AG08395 (cell line): ENCODE measurements around the gene RPP25L.
A peak's percentile ranks its signal among the peaks of the same experiment; 100 is the strongest.

Source experiments
- DNase-seq: peaks from one replicate; pipeline ENCODE4 v3.0.0; 2012; ENCODE audit warnings: mixed read lengths, low spot score

The RPP25L gene

DNA sequence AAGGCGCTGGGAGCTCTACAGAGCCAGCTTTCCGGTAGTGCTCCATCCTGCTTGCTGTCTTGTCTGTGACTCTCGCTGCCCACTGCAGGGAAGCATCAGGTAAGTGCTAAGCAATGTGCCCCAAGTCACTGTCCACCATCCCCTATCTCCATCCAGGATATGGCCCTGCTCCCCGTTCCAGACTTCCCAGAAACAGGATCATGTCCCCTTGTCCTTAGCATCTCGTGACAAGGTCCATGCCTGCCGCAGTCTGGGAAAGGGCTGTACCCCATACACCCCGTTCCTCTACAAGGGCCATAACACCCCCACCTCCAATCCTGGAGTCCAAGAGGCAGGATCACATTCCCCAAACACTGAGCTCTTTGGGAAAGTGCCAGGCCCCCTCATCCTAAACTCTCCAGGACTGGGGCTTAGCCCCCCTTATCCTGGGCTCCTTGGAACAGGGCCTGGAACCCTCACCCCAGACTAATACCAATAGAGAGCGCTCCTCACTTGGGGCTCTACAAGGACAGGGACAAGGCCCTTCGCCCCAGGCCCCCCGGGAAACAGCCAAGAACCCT, 566 bp downstream of the RPP25L start:
- DNase-seq: no peak

DNA sequence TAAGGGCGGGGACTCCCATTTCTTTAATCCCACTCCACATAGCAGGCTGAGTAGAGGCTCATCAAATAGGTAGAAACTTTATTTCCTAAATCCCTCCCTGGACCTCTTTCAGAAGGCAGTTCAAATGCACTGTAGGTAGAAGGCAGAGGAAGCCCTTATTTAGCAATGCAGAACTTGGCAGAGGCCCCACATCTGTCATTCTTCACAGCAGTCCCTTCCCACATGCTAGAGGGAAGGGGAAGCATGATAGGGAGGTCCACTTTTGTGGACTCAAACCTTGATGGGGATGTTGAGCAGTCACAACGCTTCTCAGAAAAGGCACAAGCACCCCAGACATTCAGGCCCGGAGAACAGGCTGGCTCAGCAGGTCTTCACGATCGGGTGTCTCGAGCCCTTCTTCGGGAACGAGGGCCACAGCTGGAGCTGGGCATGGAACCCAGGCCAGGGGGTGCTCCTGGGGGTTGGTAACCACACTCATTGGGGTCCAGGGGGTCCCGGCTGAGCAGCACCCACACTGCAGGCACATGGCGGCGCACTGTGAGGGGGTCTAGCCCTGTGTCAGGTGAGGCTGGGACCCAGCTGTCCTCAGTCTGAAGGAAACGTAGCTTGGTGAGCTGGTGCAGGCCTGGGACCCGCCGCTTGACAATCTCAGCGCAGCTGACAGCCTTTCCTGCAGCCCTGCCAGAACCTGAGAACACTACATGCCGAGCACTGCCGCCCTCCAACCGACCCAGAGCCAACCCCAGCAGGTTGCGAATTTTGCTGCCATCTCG, 1.3 kb downstream of the RPP25L start:
- DNase-seq: no peak

DNA sequence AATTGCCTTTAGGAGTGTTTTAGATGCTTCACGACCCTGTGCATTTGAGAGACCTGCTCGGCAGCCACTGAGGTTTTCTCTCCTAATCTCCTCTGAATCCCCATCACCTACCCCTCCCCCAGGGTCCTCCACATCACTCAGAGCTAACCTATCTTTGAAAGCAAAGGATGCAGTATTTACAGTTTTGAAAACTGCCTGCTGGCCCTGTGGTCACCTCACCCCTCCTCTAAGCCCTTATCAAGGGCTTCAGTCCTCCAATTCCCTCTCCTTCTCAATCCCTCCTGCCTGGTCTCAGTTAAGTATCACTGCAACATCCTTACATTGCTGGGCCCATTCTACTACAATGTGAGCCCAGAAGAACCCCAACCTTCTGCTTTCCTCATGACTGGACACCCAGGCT, 4.6 kb downstream of the RPP25L start:
- no peak for DNase-seq

DNA sequence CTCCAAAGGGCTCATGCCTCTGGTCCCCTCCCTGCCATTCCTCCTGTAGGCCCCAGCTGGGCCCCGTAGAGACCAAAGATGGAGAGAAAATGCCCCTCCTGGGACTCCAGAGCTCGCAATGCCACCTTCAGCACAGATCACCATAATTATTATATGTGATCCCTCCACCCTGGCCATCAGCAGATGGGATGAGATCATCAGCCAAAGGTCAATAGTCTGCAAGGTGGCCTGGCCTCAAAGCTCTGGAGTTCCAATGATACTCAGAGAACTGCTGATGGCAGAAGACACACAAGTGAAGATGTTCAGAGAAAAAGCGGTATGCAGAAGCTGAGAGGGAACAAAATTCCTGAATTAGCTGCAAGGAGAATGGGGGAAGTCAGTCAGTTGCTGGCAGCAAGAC, 5.0 kb downstream of the RPP25L start:
- no peak for DNase-seq

DNA sequence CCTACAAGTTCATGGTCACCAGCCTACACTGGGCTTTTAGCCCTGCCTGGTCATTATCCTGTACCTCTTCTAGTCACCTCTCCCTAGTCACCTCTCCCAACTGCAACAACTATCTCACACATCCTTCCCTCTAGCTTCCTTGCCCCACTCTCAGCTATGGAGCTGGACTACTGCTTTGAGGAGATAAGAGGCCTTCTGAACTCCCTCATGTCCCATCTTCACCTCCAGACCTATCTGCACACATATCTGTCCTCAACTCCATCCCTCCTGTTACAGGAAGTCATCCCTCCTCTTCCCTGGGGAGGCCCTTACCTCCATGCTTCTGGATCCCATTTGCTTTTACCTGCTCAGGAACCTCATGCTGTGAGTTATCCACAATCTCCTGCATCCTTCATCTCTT, 5.7 kb downstream of the RPP25L start:
- DNase-seq: no peak

DNA sequence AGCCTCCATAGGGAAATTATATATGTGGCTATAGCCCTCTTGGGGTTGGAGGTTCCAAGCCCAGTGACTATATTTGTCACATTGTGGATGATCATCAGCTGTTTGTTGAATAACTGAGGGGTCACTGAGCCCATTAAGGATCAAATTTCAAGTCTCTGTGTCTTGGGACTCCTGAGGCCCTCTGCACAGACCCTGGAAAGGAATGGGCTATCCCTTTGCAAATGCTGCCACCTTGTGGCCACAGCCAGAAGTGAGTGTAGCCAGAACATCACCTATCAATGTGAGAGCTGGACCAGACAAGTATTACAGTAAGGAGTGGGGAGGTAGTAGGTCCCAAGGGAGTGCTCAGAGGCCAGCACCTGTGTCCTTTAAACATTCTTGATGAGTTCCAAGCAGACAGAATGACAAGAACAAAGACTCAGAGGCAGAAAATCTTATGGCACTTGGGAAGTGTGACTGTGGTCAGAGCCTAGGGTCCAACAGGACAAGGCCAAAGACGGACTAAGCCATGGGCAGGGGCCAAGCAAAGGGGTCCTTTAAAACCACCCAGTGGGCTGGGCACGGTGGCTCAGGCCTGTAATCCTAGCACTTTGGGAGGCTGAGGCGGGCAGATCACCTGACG, 8.2 kb downstream of the RPP25L start:
- DNase-seq: peak; percentile 90

DNA sequence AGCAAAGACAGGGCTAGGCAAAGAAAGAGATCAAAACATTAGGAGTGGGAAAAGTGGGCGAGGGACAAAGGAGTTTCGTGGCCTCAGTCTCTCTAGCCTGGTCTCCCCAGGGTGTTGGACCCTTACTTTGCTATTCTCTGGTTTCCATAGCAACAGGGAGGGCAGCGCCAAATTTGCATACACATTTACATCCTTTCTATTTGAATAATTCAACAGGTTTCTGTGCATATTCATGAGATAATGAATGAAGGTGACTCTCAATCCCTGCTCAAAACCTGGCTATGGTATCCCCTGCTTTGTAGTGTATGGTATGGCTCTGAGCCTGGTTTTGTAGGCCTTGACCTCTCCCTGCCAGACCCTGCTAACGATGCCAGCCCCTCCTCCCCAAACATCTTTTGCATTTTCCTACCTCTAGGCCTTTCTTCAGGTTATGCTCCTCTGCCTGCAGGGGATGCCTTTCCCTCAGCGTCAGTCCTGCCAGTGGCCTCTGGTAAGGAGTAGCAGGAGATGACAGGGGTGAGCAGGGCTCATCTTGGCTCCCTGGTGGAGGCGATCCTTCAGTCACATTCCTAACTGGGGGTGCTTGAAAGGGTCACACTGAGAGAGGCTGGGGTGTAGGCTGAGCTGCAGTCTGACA, 9.8 kb downstream of the RPP25L start:
- no peak for DNase-seq

DNA sequence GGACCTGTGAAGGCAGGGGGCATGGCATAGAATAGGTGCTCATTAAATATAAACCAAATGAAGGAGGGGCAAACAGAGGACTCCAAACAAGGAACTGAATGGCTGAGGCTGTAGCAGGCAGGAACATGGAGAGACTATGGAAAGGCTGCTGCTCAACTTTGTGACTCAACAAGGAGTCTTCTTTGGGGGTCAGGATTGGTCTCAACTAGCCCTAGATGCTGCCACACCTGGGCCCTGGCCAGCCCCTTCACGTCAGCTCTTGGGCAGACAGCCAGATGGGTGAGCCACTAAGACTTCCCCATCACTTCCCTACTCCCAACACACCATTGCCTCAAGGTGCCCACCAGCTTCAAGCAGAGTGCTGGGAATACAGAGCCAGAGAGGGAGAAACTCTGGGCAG, 11.0 kb downstream of the RPP25L start:
- DNase-seq: no peak

DNA sequence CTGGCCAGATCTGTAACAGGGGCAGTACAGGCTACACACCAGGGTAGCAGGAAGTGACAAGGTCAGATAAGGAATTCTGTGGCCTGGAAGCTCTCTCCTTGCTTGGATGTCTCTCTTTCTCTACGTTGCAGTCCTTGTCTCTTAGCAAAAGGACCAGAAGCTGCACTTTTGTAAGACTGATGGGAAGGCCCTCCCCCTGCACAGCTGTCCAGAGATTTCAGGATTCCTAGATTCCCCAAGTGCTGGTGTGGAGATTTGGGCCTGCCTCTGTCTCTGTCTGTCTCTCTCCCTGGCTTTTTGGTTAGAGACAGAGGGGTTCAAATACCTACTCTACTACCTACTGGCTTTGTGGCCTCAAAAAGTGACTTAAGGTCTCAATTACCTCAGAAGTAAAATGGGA, 12.4 kb downstream of the RPP25L start:
- DNase-seq: no peak

DNA sequence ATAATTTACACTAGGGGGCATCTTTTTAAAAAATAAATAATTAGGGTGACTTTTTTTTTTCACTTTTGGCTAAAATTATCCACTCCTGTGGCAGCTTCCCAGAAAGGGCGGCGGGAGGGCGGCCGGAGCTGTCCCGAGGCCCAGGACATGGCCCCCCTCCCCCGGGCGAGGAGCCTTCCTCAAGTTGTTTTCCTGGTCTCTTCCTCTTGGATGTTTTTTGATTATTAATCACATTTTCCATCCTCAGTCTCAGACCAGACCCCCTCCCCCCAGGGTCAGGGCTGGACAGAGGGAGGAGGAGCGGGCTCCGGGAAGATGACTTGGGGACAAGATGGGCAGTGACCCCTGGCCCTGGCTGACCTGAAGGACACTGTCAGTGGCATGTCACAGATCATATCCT, 17.7 kb downstream of the RPP25L start:
- no peak for DNase-seq

DNA sequence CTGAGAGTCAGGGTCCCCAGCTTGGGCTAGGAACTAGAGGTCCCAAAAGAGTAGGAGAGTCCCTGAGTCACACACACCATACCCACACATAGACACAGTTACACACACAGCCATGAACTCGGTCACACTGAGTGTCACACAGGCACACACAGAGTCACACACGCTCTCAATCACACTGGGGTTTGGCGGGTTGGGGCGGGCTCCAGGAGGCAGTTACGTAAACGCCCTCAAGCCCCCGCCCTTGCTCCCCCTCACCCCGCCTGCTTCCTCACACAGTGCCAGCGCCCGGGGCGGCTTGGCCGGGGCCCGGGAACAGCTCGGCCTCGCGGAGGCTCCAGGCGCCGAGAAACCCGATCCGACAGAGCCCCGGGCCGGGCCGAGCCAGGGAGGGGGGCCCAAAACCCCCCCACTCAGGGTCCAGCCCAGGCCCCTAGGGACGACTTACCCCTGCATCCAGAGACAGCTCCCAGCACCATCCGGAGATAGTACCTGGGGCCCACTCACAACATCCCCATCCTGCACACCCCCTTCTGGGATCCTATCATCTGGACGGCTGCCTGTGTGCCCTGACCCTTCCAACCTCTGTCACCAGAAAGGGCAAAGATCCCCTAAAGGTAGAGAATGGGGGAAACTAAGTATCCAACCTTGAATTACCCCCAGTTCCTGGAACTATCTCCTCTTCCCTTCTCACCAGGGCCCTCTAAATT, 18.8 kb downstream of the RPP25L start:
- DNase-seq: peak; percentile 38

DNA sequence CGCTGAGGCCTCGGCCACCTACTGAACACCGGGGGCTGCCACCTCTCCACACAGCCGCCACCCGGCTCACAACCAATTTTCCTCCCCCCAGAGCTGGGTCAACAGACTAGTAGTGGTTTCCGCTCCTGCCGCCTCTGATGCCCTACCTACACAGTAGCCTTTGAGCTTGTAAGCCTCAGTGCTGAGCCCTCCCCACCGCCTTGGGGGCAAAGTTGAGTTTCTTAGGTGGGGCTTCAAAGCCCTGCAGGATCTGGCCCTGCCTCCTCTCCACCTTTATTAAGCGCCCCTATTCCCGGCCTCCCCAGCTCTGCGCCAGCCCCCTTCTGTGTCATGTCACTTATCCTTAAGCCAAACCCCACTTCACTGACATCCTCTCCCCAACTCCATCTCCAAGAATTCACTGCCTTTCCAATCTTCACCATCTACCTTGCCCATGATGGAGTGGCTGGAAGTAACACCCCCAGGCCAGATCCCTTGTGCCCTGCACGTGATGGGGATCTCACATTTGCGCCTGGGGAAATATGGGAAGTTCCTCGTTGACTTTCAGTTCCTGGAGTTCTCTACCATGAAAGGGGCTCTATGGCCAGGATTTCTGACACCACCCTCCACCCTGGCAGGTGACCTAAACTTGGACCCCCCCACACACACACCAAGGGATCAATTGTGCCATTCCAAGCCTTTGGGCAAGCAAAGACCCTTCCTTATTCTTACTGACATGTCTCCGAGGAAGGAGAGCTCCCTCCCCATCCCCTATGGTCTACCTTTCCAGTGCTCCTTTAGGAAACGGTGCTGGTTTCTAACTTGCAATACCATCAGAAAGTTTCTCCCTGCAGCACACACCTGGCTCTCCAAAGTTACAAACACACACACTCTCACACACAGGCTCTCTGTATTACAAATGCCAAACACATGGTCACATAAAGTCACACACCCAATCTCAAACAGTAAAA, 19.7 kb downstream of the RPP25L start:
- DNase-seq: no peak

DNA sequence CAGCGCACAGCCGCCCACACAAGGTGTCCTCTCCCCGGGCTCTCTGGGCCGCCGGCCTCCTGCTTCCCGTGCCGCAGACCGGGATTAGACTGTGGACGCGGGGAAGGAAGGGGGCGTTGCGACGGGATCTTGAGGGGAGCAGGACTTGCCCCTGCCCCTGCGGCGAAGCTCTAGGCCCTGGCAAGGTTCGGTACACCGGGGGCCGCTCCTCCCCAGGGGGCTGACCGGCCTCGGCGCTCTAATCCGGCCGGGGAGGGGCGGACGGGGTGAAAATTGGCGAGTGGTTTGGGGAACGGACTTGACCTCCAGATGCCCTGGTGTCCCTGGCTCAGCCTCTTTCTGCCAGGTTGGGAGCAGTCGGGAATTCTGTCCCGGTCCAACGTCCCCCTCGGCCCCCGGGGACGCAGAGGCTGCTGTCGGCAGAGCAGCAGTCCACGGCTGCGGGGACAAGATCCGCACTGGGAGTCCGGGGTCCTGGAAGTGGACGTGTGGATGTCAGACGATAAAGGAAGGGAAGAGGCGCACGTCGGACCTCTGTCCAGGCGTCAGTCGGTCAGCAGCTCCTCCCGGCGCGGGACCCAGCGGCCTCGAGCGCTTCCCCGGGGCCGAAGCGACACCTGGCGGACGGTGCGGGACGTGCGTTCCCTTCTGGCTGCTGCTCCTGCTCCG, 20.5 kb downstream of the RPP25L start:
- peak; percentile 92 for DNase-seq

DNA sequence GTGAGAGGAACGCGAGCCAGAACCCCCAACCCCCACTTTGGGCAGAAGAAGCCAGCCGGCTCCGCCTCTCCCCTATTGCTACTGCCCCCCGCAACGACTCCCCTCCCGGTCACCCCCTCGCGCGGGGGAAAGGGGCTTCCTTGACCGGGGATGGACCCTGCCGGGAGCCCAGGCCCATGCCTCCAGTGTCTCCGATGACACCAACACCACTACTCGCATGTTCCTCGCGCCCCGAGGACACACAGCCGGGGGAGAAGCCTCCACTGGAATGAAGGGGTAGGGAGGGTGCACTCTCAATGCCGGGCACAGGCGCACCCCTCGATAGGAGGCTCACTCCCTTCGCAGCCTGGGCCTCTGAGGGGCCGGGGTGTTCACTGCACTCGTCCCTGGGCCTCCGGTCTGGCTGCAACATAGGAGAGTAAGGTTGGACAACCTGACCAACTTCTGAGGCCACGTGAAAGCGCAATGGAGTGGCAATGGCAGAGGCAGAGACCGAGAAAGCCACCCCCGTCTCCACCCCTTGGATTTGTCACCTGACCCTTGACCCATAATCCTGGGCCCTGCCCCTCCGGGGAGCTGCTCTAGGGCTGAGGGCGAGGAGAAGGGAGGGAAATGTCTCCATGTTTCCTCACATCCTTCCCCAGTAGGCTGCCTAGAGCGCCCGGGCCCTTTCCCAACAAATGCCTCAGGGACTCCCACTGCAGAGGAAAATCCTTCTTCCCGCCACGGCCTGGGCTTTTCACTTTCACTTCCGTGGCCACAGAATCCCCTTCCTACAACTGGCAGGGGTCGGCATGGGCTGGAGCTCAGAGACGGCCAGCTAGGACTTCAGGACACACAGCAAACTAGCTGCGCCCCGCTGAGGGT, 21.3 kb downstream of the RPP25L start:
- DNase-seq: no peak

DNA sequence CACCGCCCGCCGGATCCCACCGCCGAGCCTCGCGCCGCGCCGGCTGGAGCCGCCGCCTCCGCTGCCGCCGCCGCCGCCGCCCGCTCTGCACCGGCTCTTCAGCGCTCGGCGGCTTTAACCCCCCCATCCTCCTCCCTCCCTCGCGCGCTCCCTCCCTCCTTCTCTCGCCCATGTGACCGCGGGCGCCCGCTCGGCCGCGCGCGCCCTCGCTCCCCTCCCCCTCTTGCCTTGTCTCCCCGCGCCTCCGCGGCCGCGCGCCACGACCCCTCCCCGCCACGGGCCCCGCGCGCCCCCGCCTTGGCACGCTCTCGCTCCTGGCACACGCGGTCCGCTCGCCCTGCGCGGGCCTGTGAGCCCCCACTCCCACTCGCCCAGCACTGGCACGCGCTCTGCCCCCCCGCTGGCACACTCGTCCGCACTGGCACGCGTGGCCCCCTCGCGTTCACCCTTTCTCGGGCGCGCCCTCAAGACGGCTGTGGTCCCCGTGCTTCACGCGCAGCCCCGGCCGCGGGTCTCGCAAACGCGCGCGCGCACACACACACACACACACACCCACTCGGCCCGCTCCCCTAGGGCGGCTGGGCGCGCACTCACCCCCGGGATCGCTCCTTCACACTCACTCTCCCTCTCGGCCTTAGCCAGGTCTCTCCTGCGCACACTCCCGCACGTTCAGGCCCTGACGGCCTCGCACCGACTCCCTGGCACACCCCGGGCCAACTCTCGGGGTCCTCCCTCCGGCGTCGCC, 22.1 kb downstream of the RPP25L start, which contains the start of gene CNTFR:
Gene CNTFR, minus strand, starts transcription at position 89 of the 745 bp plus-strand sequence. CDS start 20,743 bp downstream, outside the sequence.
- DNase-seq: no peak

DNA sequence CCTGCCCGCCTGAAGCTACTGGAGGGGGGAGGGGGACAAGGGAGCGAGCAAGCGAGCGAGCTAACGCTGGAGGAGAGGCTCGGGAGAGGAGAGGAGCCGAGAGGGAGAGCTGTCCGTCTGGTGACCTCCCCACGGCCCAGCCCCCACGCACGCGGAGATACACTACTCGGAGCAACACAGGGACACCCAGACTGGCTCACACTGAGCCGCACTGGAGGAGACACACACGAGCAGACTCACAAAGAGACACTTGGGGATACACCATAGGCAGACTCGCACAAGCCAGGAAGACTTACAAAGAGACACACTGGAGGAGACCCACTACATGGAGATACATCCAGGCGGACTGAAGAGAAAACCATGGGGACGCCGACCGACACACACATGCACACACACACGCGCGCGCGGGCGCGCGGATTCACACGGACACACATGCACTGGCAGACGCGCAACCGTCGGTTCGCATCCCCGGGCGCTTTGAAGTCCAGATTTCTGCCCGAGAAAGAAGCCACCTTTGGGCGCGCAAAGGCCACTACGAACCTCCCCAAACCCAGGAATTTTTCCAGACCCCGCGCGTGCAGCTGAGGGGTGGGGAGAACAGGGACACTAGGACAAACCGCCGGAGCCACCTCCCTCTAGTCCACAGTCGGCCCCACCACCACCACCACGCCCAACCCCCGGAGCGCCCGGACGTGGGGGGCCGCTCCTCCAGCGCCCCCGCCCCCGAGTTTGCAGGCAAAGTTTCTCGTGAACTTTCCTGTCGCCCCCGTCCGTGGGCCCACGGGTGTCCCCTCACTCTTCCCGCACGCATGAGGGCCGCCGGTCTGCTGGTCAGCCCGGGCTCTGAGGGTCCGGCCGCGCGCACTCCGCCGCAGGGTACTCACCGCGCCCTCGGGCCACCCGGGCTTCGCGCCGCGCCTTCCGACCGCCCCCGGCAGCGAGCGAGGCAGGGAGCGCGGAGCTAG, 22.9 kb downstream of the RPP25L start:
- no peak for DNase-seq

DNA sequence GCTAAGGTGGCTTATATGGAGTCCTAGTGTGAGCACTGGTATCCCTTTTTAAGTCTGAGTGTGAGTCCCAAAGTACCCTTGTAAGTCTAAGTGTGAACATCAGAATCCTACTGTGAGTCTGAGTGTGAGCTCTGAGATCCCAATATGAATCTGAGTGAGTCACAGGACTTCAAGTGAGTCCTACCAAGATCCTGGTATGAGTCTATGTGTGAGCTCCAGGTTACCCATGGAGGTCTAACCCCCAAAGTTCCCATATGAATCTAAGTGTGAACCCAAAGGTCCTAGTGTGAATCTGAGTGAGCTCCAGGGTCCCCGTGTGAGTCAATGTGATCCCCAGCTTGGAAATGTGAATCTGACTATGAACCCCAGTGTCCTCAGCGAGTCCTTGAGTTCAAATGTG, 24.6 kb downstream of the RPP25L start:
- DNase-seq: no peak
